HG02763 (cell line): Measurements from ENCODE around the gene RFTN1.
A peak's percentile ranks its signal among the peaks of the same experiment; 100 is the strongest.

ENCODE experiments used
- ATAC-seq: cut with Tn5 transposase; IDR thresholded peaks from one replicate; pipeline ENCODE4 v1.9.1; 2021; ENCODE audit warnings: mild to moderate bottlenecking, moderate library complexity; ENCODE audit not compliant: unreplicated experiment

The RFTN1 gene

DNA sequence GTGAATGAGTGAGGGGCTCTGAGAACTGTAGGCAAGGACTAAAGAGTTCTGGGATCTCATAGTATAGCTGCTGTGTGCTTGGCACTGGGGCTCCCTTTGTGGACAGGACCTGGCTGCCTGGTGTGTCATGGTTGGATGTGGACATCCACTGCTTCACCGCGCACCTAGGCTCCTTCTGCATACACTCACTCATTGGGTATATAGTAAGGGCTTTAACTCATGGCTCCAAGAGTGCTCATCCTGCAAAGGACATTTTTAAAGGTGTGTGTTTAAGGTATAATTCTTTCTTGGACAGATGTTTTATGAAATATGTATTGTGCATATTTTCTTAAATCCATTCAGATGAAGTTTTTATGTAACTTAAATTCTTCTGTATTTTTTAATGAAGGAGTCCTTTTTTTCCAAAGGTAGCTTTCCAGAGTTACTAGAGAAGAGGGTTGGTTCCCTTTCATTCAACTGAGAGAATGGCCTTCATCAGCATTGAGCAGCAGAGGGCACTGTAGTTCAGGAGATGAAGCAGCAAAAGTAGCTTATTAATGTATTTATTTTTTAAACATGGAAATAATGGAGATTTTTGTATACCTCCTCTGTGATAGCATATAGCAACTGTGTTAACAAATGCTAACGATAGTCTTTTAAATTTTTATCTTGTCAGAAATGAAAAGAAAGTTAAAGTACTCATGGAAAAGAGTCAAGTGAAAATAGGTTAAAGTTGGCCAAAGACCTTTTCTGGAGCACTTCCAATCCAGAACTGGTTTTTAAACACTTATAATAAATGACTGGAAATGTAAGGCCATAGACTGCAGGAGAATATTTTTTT, 223.3 kb downstream of the RFTN1 start:
- ATAC-seq: peak; percentile 30

- no peak for ATAC-seq
Measured at GRCh38 chr3:16289144-16289889, 224.2 kb downstream of the RFTN1 start.

GRCh38 chr3:16288664-16289063, 224.8 kb downstream of the RFTN1 start:
- no peak for ATAC-seq

- no peak for ATAC-seq
Measured at GRCh38 chr3:16286751-16287543, 226.6 kb downstream of the RFTN1 start.

GRCh38 chr3:16286161-16286560, 227.3 kb downstream of the RFTN1 start:
- ATAC-seq: no peak

DNA sequence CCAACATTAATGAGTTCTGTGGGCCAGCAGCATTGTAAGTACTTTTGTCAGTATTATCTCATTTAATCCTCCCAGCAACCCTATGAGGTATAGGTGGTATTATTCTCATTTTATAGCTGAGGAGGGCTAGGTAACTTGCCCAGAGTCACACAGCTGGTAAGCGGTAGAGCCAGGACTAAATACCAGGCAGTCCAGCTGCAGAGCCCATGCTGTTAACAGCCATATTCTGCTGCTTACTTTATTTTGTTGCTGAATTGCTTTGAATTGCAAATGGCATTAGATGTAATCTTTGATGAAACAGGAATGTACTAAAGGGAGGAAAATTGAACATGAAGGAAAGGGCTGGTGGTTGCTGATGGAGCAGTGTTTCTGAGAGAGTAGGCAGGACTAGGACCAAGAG, 228.9 kb downstream of the RFTN1 start:
- no peak for ATAC-seq

DNA sequence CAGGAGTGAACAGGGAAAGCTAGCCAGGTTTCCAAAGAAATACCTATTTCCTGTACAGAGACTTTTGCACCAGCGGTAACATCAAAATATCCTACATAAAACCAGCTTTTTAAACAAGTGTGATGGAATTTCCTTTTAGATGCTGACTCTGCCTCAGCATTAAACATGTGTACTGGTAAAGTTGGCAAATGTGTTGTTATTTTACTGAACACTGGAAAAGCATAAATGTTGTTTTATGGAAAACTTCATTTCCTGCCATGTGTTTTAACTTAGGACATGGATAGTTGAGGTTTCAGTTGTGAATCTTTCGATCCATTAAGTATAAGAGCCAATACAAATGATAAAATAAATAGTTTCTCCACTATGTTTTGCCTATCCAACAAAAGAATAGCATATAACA, 232.8 kb downstream of the RFTN1 start:
- no peak for ATAC-seq

DNA sequence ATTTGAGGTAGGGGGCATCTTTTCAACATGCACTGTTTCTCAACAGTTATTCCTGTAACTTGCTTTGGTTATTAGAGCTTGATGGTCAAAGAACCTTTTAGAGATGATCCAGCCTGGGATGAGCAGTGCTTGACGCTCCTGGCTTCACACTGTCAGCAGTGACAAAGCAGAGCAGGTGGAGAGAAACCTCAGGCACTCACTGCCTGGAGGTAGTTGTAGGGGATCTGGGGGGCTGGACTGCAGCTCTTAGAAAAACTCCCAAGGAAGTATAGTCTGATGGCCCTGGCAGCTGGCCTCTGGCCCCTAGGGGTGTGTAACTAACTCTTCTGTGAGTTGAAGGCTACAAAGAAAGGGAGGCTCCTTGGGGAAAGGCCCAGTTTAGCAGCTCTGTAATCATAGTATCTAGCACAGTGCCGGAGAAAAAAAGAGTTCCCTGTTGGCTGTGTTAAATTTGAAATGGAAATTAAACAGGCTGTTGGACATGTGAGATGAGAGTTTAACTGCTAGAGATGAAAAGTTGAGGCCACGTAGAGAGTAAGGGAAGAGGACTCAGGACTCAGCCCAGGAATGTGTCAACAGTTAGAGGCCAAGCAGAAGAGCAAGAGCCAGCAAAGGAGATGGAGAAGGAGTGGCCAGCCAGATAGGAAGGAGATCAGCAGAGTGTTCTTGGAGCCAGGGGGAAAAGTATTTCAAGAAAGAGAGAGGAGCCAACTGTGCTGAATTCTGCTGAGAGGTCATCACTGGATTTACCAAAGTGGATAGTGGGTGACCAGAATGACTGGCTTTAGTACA, 234.3 kb downstream of the RFTN1 start:
- ATAC-seq: no peak

- no peak for ATAC-seq
Measured at GRCh38 chr3:16277471-16277870, 236.0 kb downstream of the RFTN1 start.

- ATAC-seq: no peak
Measured at GRCh38 chr3:16273867-16274266, 239.6 kb downstream of the RFTN1 start.

GRCh38 chr3:16272588-16272987, 240.9 kb downstream of the RFTN1 start:
- no peak for ATAC-seq

GRCh38 chr3:16270855-16271254, 242.6 kb downstream of the RFTN1 start:
- no peak for ATAC-seq

DNA sequence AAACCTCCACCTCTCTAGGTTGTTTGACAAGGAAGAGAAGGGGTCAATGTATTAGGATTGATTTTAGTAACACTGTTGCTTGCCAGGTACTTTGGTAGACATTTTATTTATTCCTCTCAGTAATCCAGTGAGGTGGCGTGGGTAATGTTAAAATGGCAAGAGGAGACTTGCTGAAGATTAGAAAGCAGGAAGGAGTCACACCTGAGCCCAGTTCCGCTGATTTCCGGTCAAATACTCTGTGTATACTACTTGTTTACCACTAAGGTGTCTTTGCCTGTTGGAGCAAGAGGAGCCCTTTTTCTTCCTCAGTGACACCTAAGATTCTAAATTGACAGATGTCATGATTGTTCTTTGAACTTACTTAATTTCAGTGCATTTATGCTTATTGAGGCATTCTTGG, 246.8 kb downstream of the RFTN1 start:
- ATAC-seq: no peak
